ENCODE results near the gene FADS1.
A peak's percentile ranks its signal among the peaks of the same experiment; 100 is the strongest.

FADS1 gene

DNA sequence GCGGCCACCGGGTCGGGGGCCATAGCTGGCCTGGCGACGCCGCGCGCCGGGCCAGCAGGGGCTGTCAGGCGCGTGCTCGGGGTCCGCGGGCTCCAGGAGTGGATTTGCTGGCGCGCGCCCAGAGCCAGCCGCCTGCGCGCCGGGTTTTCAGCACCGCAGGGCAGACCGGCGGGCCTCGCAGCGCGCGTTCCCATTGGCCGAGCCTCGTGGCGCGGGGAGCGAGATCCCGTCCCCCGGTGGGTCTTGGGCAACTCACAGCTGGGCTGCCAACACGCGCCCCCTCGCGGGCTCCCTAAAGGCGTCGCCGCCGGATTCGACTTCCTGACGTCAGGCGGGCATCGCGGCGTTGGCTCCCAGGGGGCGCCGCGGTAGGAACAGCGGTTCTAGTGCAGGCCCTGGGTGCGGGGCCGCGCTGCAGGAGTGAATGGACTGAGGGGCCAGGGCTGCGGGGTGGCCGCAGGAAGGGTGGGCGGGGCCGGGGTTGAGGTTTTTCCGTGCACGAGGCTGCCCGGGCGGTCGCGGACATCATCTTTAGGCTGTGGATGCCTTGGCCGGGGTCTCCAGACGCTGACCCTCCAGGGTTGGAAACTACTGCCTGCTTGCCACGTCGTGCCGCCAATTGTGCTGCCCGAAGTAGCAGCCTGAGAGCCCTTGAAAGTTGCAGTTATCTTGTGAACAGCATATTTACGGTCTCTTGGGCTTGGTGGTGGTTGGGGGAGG, at the start of gene FADS1:
Gene FADS1 (minus strand): TSS at position 268 of the 720 bp plus-strand sequence. CDS start 74 bp downstream, at position 194.
- Mint-ChIP-seq H3K9me3 (no peaks in the 10 kb centered on the region), H3K27me3 (peaks cover 21% of the 10 kb centered on the region), H3K36me3 (no peaks in the 10 kb centered on the region), H3K27ac (peak within 1 kb of the TSS; percentile 59), H3K4me3 (peak within 1 kb of the TSS; percentile 91), H3K4me1 (peaks cover 16% of the 10 kb centered on the region)

DNA sequence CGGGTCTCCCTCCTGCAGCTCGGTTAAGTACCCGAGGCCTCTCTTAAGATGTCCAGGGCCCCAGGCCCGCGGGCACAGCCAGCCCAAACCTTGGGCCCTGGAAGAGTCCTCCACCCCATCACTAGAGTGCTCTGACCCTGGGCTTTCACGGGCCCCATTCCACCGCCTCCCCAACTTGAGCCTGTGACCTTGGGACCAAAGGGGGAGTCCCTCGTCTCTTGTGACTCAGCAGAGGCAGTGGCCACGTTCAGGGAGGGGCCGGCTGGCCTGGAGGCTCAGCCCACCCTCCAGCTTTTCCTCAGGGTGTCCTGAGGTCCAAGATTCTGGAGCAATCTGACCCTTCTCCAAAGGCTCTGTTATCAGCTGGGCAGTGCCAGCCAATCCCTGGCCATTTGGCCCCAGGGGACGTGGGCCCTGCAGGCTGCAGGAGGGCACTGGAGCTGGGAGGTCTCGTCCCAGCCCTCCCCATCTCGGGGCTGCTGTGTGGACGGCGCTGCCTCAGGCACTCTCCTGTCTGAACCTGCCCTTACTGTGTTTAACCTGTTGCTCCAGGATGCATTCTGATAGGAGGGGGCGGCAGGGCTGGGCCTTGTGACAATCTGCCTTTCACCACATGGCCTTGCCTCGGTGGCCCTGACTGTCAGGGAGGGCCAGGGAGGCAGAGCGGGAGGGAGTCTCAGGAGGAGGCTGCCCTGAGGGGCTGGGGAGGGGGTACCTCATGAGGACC, 49.6 kb upstream of the FADS1 start:
- H3K4me3 Mint-ChIP-seq: no peak overlapping the region
- no peaks in the 10 kb centered on the region for H3K36me3 Mint-ChIP-seq
- H3K27ac Mint-ChIP-seq: no peak overlapping the region
- H3K27me3 Mint-ChIP-seq: no peaks in the 10 kb centered on the region
- no peaks in the 10 kb centered on the region for H3K9me3 Mint-ChIP-seq
- peaks cover 4% of the 10 kb centered on the region for H3K4me1 Mint-ChIP-seq

- Mint-ChIP-seq H3K4me3 (no peak overlapping the region), H3K4me1 (no peaks in the 10 kb centered on the region), H3K27ac (no peak overlapping the region), H3K9me3 (no peaks in the 10 kb centered on the region), H3K27me3 (no peaks in the 10 kb centered on the region), H3K36me3 (no peaks in the 10 kb centered on the region)
Measured at GRCh38 chr11:61864814-61865775, 48.3 kb upstream of the FADS1 start.

GRCh38 chr11:61863548-61864081, 46.8 kb upstream of the FADS1 start:
- H3K4me3 Mint-ChIP-seq: no peak overlapping the region
- no peaks in the 10 kb centered on the region for H3K9me3 Mint-ChIP-seq
- no peaks in the 10 kb centered on the region for H3K4me1 Mint-ChIP-seq
- H3K36me3 Mint-ChIP-seq: no peaks in the 10 kb centered on the region
- no peaks in the 10 kb centered on the region for H3K27me3 Mint-ChIP-seq
- H3K27ac Mint-ChIP-seq: no peak overlapping the region

DNA sequence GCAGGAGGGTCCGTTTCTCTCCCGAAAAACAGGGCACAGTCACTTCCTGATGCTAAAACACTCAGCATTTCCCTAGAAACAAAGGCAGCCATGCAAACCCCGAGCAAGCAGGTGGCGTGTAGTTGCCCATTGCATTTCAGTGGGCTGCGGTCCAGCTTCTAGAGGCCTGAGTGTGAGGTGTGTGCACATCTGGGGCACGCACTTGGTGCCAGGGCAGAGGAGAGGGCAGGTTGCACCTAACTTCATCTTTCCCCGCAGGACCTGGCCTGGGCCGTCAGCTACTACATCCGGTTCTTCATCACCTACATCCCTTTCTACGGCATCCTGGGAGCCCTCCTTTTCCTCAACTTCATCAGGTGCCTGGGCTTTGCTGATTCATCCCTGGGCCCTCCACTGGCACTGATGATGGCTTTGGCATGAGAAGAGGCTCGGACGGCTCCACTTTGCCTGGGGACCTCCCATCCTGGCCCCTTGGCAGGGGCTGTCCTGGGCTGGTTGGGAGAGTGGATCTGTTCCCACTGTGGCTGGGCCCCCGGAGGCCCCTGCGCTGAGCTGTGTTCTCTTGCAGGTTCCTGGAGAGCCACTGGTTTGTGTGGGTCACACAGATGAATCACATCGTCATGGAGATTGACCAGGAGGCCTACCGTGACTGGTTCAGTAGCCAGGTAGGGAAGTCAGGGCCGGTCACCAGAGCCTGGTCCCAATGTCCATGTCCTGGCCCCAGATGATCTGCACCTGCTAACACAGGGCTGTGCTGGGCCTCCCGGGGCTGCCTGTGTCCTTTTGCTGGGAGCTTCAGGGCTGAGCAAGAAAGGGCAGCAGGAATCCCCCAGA, 46.1 kb upstream of the FADS1 start:
- no peak overlapping the region for H3K4me3 Mint-ChIP-seq
- H3K4me1 Mint-ChIP-seq: no peaks in the 10 kb centered on the region
- H3K9me3 Mint-ChIP-seq: no peaks in the 10 kb centered on the region
- H3K36me3 Mint-ChIP-seq: no peaks in the 10 kb centered on the region
- no peak overlapping the region for H3K27ac Mint-ChIP-seq
- no peaks in the 10 kb centered on the region for H3K27me3 Mint-ChIP-seq

- H3K4me1 Mint-ChIP-seq: no peaks in the 10 kb centered on the region
- no peaks in the 10 kb centered on the region for H3K27me3 Mint-ChIP-seq
- no peak overlapping the region for H3K4me3 Mint-ChIP-seq
- no peak overlapping the region for H3K27ac Mint-ChIP-seq
- H3K36me3 Mint-ChIP-seq: no peaks in the 10 kb centered on the region
- no peaks in the 10 kb centered on the region for H3K9me3 Mint-ChIP-seq
Measured at GRCh38 chr11:61861634-61862033, 44.8 kb upstream of the FADS1 start.

- Mint-ChIP-seq H3K4me3 (no peak overlapping the region), H3K27ac (no peak overlapping the region), H3K9me3 (no peaks in the 10 kb centered on the region), H3K36me3 (no peaks in the 10 kb centered on the region), H3K27me3 (no peaks in the 10 kb centered on the region), H3K4me1 (no peaks in the 10 kb centered on the region)
Measured at GRCh38 chr11:61860054-61860903, 43.5 kb upstream of the FADS1 start.

GRCh38 chr11:61855939-61856680, 39.3 kb upstream of the FADS1 start:
- no peaks in the 10 kb centered on the region for H3K27me3 Mint-ChIP-seq
- no peak overlapping the region for H3K4me3 Mint-ChIP-seq
- H3K4me1 Mint-ChIP-seq: no peaks in the 10 kb centered on the region
- H3K36me3 Mint-ChIP-seq: no peaks in the 10 kb centered on the region
- no peaks in the 10 kb centered on the region for H3K9me3 Mint-ChIP-seq
- no peak overlapping the region for H3K27ac Mint-ChIP-seq

DNA sequence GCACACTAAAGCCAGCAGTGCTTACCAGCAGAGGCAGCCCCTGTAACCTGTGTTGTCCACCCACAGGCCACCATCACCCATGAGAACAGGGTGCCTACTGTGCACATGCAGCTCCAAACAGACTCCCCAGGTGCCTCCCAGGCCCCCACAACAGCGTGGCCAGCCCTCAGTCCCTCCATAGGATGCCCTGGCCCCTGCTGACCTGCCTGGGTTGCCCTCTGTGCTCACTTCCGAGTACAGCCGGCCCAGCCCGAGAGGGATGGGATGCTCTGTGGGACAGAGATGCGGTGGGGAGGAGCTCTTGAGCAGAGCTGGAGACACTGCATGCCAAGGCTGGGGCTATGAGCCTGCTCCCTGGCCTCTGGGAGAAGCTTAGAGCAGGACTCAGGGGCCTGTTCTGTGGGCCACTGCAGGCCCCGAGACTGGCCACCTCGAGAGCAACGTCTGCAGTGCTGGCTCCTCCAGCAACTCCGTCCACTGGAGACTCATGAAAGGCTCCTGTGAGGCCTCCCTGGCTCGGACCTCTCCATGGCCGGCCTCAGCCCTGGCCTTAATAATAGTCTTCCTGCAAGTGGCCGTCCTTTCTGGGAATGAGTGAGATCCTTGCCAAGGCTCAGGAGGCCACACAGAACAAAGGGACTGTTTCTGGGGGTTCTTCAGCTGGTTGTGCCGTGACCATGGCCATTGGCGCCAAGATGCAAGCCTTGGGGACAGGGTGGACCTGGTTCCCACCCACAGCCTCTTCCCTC, 38.3 kb upstream of the FADS1 start:
- no peaks in the 10 kb centered on the region for H3K4me1 Mint-ChIP-seq

DNA sequence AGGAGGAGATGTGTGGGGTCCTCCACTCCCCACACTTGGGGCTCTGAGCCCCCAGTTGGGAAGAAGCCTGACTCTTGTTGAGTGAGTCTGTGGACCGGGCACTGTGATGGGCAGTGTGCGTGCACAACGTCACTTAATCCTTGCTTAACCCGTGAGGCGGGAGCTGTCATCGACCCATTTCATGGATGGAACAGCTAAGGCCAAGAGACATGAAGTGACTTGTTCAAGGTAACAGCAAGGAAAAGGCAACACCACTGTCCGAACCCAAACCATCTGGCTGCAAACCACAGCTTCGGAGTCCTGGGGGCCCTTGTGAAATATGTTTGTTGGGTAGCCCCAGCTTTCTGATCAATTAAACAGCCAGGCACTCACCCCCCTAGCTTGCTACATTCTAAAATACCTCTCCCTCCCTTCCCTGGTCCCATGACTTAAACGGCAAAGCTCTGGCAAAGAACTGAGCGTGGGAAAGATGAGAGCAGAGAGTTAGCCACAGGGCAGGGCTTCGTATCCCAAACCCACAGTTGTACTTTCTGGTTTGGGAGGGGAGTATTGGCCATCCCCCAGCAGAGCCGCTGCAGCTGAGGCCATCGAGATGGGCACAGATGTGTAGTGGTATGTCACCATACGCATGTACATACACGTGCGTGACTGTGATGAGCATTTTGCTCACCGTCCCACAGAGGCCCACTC, 37.5 kb upstream of the FADS1 start:
- no peaks in the 10 kb centered on the region for H3K9me3 Mint-ChIP-seq
- H3K27me3 Mint-ChIP-seq: no peaks in the 10 kb centered on the region
- H3K27ac Mint-ChIP-seq: no peak overlapping the region
- no peaks in the 10 kb centered on the region for H3K36me3 Mint-ChIP-seq
- no peaks in the 10 kb centered on the region for H3K4me1 Mint-ChIP-seq
- H3K4me3 Mint-ChIP-seq: no peak overlapping the region

More for the DNA sequence above, 38.3 kb upstream of the FADS1 start:
- no peak overlapping the region for H3K27ac Mint-ChIP-seq
- H3K27me3 Mint-ChIP-seq: no peaks in the 10 kb centered on the region
- H3K36me3 Mint-ChIP-seq: no peaks in the 10 kb centered on the region
- H3K9me3 Mint-ChIP-seq: no peaks in the 10 kb centered on the region
- H3K4me3 Mint-ChIP-seq: no peak overlapping the region

- no peak overlapping the region for H3K27ac Mint-ChIP-seq
- H3K36me3 Mint-ChIP-seq: no peaks in the 10 kb centered on the region
- H3K9me3 Mint-ChIP-seq: no peaks in the 10 kb centered on the region
- H3K27me3 Mint-ChIP-seq: no peaks in the 10 kb centered on the region
- no peak overlapping the region for H3K4me3 Mint-ChIP-seq
- H3K4me1 Mint-ChIP-seq: no peaks in the 10 kb centered on the region
Measured at GRCh38 chr11:61853698-61854169, 36.9 kb upstream of the FADS1 start.

DNA sequence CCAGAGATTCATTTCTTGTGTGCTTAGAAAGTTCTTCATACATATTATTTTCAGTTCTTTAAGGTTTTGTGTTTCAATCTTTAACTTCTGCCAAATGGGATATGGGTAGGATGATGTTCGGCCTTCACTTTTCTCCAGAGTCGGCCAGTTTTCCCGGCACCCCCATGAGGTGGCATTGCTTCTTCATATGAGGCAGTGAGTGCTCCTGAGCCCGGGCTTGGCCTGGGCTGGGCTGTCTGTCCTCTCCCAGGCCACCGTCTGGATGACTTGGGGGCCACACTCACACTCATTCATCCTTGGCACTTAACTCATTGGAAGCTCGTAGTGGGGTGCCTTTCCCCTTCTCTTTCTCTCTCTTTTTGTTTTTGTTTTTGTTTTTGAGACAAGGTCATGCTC, 35.1 kb upstream of the FADS1 start:
- Mint-ChIP-seq H3K4me1 (no peaks in the 10 kb centered on the region), H3K4me3 (no peak overlapping the region), H3K27ac (no peak overlapping the region), H3K27me3 (no peaks in the 10 kb centered on the region), H3K9me3 (no peaks in the 10 kb centered on the region), H3K36me3 (no peaks in the 10 kb centered on the region)

Data from activated naive CD4-positive, alpha-beta T cell treated with anti-CD3 and anti-CD28 coated beads, Interleukin-2, amount 50 U/mL, for 24 hours (primary cell).